GM06990 (cell line): Measurements from ENCODE around the gene ZC3H7A.

Source experiments
- DNase-seq: peaks from one replicate; pipeline ENCODE4 v3.0.0-alpha.2; 2011; ENCODE audit not compliant: insufficient read length; ENCODE audit errors: extremely low read depth
- H3K27me3 ChIP-seq: replicated peaks from 2 replicates; pipeline ENCODE4 v1.6.0; 2011; ENCODE audit warnings: low read length; ENCODE audit not compliant: control insufficient read depth, insufficient read depth
- H3K36me3 ChIP-seq: 2 replicates; pipeline ENCODE4 v1.5.1; 2011; ENCODE audit warnings: low read length; ENCODE audit not compliant: control insufficient read depth, insufficient read depth
- H3K4me3 ChIP-seq: replicated peaks from 2 replicates; pipeline ENCODE4 v1.5.1; 2011; ENCODE audit warnings: low read depth, mild to moderate bottlenecking, control low read depth, low read length
- CTCF ChIP-seq: IDR thresholded peaks from 2 replicates; pipeline ENCODE4 v1.5.1; 2011; ENCODE audit warnings: low read length, control low read depth, mild to moderate bottlenecking, inconsistent platforms; ENCODE audit not compliant: insufficient read depth, poor library complexity, severe bottlenecking

ZC3H7A gene

GRCh38 chr16:11717811-11718210, 79.2 kb downstream of the ZC3H7A start:
- H3K4me3 ChIP-seq = no peak overlapping the region
- DNase-seq = no peak
- TF ChIP-seq CTCF = no peak
- H3K36me3 ChIP-seq = peaks cover 16% of the 10 kb centered on the region
- no peaks in the 10 kb centered on the region for H3K27me3 ChIP-seq

GRCh38 chr16:11716336-11716735, 80.7 kb downstream of the ZC3H7A start:
- peaks cover 14% of the 10 kb centered on the region for H3K36me3 ChIP-seq
- H3K27me3 ChIP-seq = no peaks in the 10 kb centered on the region
- DNase-seq = no peak
- TF ChIP-seq CTCF = no peak
- no peak overlapping the region for H3K4me3 ChIP-seq

- no peak for DNase-seq
- peaks cover 19% of the 10 kb centered on the region for H3K36me3 ChIP-seq
- no peaks in the 10 kb centered on the region for H3K27me3 ChIP-seq
- no peak for TF ChIP-seq CTCF
- no peak overlapping the region for H3K4me3 ChIP-seq
Observed at GRCh38 chr16:11715246-11715947, 81.7 kb downstream of the ZC3H7A start.

- peaks cover 14% of the 10 kb centered on the region for H3K36me3 ChIP-seq
- no peak overlapping the region for H3K4me3 ChIP-seq
Observed at GRCh38 chr16:11712122-11712521, 84.9 kb downstream of the ZC3H7A start.

GRCh38 chr16:11711662-11712061, 85.4 kb downstream of the ZC3H7A start:
- Histone ChIP-seq H3K4me3 (no peak overlapping the region), H3K36me3 (peaks cover 14% of the 10 kb centered on the region), H3K27me3 (no peaks in the 10 kb centered on the region)
- TF ChIP-seq CTCF = no peak
- DNase-seq = no peak

More at GRCh38 chr16:11712122-11712521, 84.9 kb downstream of the ZC3H7A start:
- no peak for TF ChIP-seq CTCF
- no peaks in the 10 kb centered on the region for H3K27me3 ChIP-seq
- no peak for DNase-seq

GRCh38 chr16:11708421-11708820, 88.6 kb downstream of the ZC3H7A start:
- TF ChIP-seq CTCF = no peak
- DNase-seq = no peak
- peaks cover 18% of the 10 kb centered on the region for H3K36me3 ChIP-seq
- no peak overlapping the region for H3K4me3 ChIP-seq
- no peaks in the 10 kb centered on the region for H3K27me3 ChIP-seq
